Heart left ventricle (tissue), 16 donors: ENCODE measurements around the gene MMP24. TPM values are rescaled to one million over a fixed set of nuclear protein-coding genes. Genes with fewer than 3 reads are reported as not detected.

Source experiments
- ATAC-seq, 4 donors: fragments of 200-7000 bp; cut with Tn5 transposase; one replicate each; pipeline ENCODE4 v1.9.1; 2020 to 2022; ENCODE audit warnings: moderate library complexity in 4 of 4, mild to moderate bottlenecking in 3 of 4, moderate number of reproducible peaks in 1 of 4
- DNase-seq, 5 donors: peaks; one replicate each; pipeline ENCODE4 v3.0.0-alpha.2; 2020
- H3K27ac ChIP-seq, 12 donors: fragments of 200-600 bp; sonication (generic) in 4 of 12; one replicate each; pipeline versions ENCODE4 v1.5.0 to v1.8.0; 2016 to 2022; ENCODE audit warnings: mild to moderate bottlenecking in 2 of 12
- H3K27me3 ChIP-seq, 9 donors: fragments of 200-600 bp; sonication (generic) in 2 of 9; one replicate each; pipeline versions ENCODE4 v1.5.1 to v1.8.0; 2016 to 2022; ENCODE audit warnings: mild to moderate bottlenecking in 3 of 9
- H3K36me3 ChIP-seq, 9 donors: fragments of 200-600 bp; sonication (generic) in 2 of 9; one replicate each; pipeline versions ENCODE4 v1.5.0 to v1.8.0; 2018 to 2022; ENCODE audit warnings: mild to moderate bottlenecking in 2 of 9
- H3K4me1 ChIP-seq, 12 donors: fragments of 200-600 bp; sonication (generic) in 4 of 12; one replicate each; pipeline versions ENCODE4 v1.5.0 to v1.8.0; 2016 to 2022; ENCODE audit warnings: mild to moderate bottlenecking in 3 of 12
- H3K4me3 ChIP-seq, 12 donors: fragments of 200-600 bp; sonication (generic) in 4 of 12; one replicate each; pipeline versions ENCODE4 v1.5.0 to v1.8.0; 2017 to 2022; ENCODE audit warnings: mild to moderate bottlenecking in 9 of 12, moderate library complexity in 4 of 12
- H3K9me3 ChIP-seq, 12 donors: fragments of 200-600 bp; sonication (generic) in 4 of 12; one replicate each; pipeline versions ENCODE4 v1.5.0 to v1.8.0; 2016 to 2022; ENCODE audit warnings: mild to moderate bottlenecking in 1 of 12
- POLR2A ChIP-seq, 2 donors: fragments of 450-650 bp; IDR thresholded peaks; one replicate each; pipeline ENCODE4 v1.6.1; 2017; ENCODE audit warnings: antibody characterized with exemption in 2 of 2, mild to moderate bottlenecking in 2 of 2, moderate library complexity in 2 of 2
- WGBS, 4 donors: extraction: QIAGEN DNeasy Blood & Tissue Kit in 2 of 4; methylation state at CpG; one replicate each; pipeline versions ENCODE4 v1.1.5 to v1.1.7; 2013 to 2018; 5-methylcytosine and 5-hydroxymethylcytosine counted together
- intact Hi-C, 10 donors: fragments of 100-400 bp; cut with DNase I; formaldehyde crosslinking; loops; one replicate each; pipeline versions ENCODE4 v1.11.1 to v1.14.2; 2022
- polyA plus RNA-seq, 2 donors: library from polyadenylated mRNA; stranded (reverse); fragments of 200-250 nt; gene quantifications; one replicate each; pipeline ENCODE4 v1.2.3, GENCODE V29; 2013
- total RNA-seq, 9 donors: library from RNA; depleted of rRNA in 2 of 9; stranded (reverse); fragments of >200 nt in 2 of 9; fragmentation: NEBNext Ultra II Directional in 3 of 9; extraction: Animal tissue kit (Norgen Biotek cat#: 25700) in 3 of 9; gene quantifications; one replicate each; pipeline versions ENCODE4 v1.1.0 to v1.2.4, GENCODE V29; 2016 to 2023
- TF ChIP-seq, protein P1 (sequence below), 12 donors: fragments of 200-600 bp; sonication (generic) in 4 of 12; IDR thresholded peaks; one replicate each; pipeline versions ENCODE4 v1.5.0 to v1.8.0; 2018 to 2022; ENCODE audit warnings: antibody characterized with exemption in 12 of 12, mild to moderate bottlenecking in 5 of 12
- donor health status: ischemic (EF 13 %, LVEDD 7.1; RV severe dilation, severe dysfunction).
- donor health status: healthy with polysubstance abuse.
- donor health status: DM: no; HTN: yes; CAD: no.
- donor health status: DM: no; HTN: no; CAD: no.
- donor health status: ischemic (EF 25% LVEDD 6.9; RV normal size, moderate dysfunction).
- donor health status: ischemic (EF 25% LVEDD 5.7; RV mildly dilated, moderate dysfunction).
- donor health status: healthy.
- donor health status: DM: yes; HTN: yes; CAD: no.
- donor health status: ischemic (EF 35%, LVEDD 5.7; RV mildly dilated, moderate dysfunction).
- donor health status: nonischemic (EF 11% LVEDD 7.7; RV severe dilation, severe dysfunction).
- donor health status: DM: yes; HTN: yes; CAD: no.
- donor health status: PGD.
- donor health status: ischemic (EF 29% LVEDD 5.4; RV normal size, mild dysfunction).
- donor health status: nonischemic (EF 23%, LVEDD 6.1; RV moderate dilation, normal function).

Gene MMP24
- total and polyA plus RNA-seq, 11 donors, result 0.05 to 10.0 (median 0.25) TPM

DNA sequence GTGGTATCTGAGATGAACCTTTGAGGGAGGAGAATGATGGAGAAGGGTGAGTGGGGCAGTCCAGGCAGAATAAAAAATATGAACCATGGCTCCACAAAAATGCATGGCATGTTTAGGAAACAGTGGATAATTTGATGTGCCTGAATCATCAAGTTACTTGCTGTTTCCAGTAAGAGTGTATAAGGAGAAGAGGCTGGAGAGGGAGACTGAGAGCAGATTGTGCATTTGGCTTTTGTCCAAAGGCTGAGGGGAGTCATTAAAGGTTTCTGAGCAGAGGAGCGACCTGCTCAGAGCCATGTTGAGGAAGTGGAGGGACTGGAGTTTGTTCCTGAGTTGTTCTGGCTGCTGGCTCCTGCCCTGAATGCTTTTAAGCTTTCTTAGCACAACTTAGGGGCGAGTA lies 6.1 kb downstream of the MMP24 start:
- no peak for ATAC-seq
- TF ChIP-seq, protein P1, sequence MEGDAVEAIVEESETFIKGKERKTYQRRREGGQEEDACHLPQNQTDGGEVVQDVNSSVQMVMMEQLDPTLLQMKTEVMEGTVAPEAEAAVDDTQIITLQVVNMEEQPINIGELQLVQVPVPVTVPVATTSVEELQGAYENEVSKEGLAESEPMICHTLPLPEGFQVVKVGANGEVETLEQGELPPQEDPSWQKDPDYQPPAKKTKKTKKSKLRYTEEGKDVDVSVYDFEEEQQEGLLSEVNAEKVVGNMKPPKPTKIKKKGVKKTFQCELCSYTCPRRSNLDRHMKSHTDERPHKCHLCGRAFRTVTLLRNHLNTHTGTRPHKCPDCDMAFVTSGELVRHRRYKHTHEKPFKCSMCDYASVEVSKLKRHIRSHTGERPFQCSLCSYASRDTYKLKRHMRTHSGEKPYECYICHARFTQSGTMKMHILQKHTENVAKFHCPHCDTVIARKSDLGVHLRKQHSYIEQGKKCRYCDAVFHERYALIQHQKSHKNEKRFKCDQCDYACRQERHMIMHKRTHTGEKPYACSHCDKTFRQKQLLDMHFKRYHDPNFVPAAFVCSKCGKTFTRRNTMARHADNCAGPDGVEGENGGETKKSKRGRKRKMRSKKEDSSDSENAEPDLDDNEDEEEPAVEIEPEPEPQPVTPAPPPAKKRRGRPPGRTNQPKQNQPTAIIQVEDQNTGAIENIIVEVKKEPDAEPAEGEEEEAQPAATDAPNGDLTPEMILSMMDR (IDR thresholded peaks at IDR 0.05), result no peak
- TF ChIP-seq POLR2A (IDR thresholded peaks at IDR 0.05), result no peak
- intact Hi-C loops, result no loop called here
- Histone ChIP-seq H3K36me3 (peaks cover 0 to 19% (median 5%) of the 10 kb centered on the region in 9 donors), H3K4me1 (no peaks in the 10 kb centered on the region), H3K27me3 (peaks cover 0 to 3% (median 0%) of the 10 kb centered on the region in 9 donors), H3K4me3 (no peak overlapping the region), H3K9me3 (no peaks in the 10 kb centered on the region), H3K27ac (no peak overlapping the region)
- WGBS, 4 donors, result 70 to 89% (median 84%) methylated on average over 2 of the region's 2 CpGs
- DNase-seq, result no peak

DNA sequence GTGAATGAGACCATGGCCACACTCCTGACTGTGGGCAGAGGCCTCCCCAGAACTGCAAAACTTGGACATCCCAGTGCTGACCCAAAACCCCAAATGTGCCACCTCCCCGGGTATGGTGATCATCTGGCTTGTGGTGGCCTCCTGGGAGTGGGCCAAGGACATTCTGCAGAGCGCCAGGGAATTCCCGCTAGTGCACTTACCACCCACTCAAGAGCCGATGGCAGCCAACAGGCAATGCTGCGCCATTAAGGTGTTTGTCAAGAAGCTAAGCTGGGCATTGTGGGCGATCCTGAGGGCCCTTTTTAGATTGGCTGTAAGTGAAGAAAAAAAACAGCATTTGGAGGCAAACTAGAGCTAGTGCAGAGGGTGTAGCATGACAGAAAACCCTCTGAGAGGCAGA lies 9.4 kb downstream of the MMP24 start:
- no peak for ATAC-seq

DNA sequence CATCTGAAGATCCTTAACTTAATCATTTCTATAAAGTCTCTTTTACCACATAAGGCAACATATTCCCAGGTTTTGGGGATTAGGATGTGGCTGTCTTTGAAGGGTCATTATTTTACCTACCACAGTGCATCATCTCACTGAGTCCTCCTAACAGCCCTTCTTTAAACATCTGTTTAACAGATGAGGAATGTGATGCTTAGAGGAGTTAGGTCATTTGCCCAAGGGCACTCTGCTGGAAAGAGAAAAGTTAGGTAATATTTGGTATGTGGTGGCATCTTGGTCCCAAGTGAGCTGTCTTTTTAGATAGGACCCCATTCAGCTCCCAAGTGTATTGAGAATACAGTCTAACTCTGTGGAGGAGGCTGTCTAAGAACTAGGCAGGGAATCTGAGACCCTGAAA lies 11.0 kb downstream of the MMP24 start:
- Histone ChIP-seq H3K4me1 (no peaks in the 10 kb centered on the region), H3K4me3 (no peak overlapping the region), H3K27ac (no peak overlapping the region), H3K36me3 (peaks cover 0 to 19% (median 3%) of the 10 kb centered on the region in 9 donors), H3K27me3 (no peaks in the 10 kb centered on the region), H3K9me3 (no peaks in the 10 kb centered on the region)
- TF ChIP-seq, protein P1 (IDR thresholded peaks at IDR 0.05), result no peak
- TF ChIP-seq POLR2A (IDR thresholded peaks at IDR 0.05), result no peak
- no peak for DNase-seq
- ATAC-seq, result no peak
- intact Hi-C loops, result no loop called here

More for the DNA sequence above, 9.4 kb downstream of the MMP24 start:
- no peak overlapping the region for H3K4me3 ChIP-seq
- H3K27me3 ChIP-seq, result no peaks in the 10 kb centered on the region
- H3K4me1 ChIP-seq, result no peaks in the 10 kb centered on the region
- 87 to 93% (median 90%) methylated on average over 6 of the region's 6 CpGs for WGBS, 4 donors
- no peak overlapping the region for H3K27ac ChIP-seq
- no peaks in the 10 kb centered on the region for H3K9me3 ChIP-seq
- intact Hi-C loops, result no loop called here
- DNase-seq, result no peak
- TF ChIP-seq, protein P1 (IDR thresholded peaks at IDR 0.05), result no peak
- no peak for TF ChIP-seq POLR2A (IDR thresholded peaks at IDR 0.05)
- peaks cover 0 to 19% (median 5%) of the 10 kb centered on the region in 9 donors for H3K36me3 ChIP-seq

DNA sequence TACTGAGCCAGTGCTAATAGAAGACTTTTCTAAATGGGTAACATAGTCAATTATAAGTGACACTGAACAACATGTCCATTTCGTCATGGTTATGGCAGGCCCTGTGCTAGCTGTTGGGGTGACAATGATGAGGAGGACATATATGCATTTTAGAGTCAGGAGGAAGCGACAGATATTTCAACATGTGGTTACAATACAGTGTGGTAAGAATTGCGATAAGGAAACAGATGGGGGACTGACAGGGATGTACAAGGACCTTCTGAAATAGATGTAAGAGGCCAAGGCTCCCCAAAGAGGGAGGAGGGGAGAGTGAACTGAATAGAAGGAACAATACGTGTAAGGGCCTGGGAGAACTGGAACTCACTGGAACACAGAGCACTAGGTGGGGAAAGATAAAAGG lies 11.7 kb downstream of the MMP24 start:
- H3K27me3 ChIP-seq, result no peaks in the 10 kb centered on the region
- 88 to 95% (median 94%) methylated on average over 4 of the region's 4 CpGs for WGBS, 4 donors
- TF ChIP-seq POLR2A (IDR thresholded peaks at IDR 0.05), result no peak
- TF ChIP-seq, protein P1 (IDR thresholded peaks at IDR 0.05), result no peak

More for the DNA sequence above, 11.7 kb downstream of the MMP24 start:
- Histone ChIP-seq H3K27ac (no peak overlapping the region), H3K4me3 (no peak overlapping the region), H3K9me3 (no peaks in the 10 kb centered on the region), H3K4me1 (no peaks in the 10 kb centered on the region), H3K36me3 (peaks cover 0 to 19% (median 3%) of the 10 kb centered on the region in 9 donors)
- ATAC-seq, result no peak
- intact Hi-C loops, result no loop called here
- no peak for DNase-seq
